HFFc6 (cell line): ENCODE results near the gene JMJD6. TPM values are rescaled to one million over a fixed set of nuclear protein-coding genes. Genes with fewer than 3 reads are reported as not detected.
"Not testable (repeated sequence)": the region's sequence is repeated elsewhere in the genome, so short reads cannot be mapped to it uniquely, and the experiment has no call there.

ENCODE experiments used
- DNase-seq: peaks from one replicate; pipeline ENCODE4 v3.0.0-alpha.2; 2018
- H3K27ac Mint-ChIP-seq: 2 replicates; pipeline ENCODE4 v1.8.0; 2020; ENCODE audit warnings: mild to moderate bottlenecking, mixed read lengths
- H3K27me3 Mint-ChIP-seq: 2 replicates; pipeline ENCODE4 v1.8.0; 2021; ENCODE audit warnings: mild to moderate bottlenecking, moderate library complexity, mixed read lengths; ENCODE audit not compliant: insufficient read depth
- H3K36me3 Mint-ChIP-seq: 2 replicates; pipeline ENCODE4 v1.8.0; 2021; ENCODE audit warnings: low read depth, mixed read lengths
- H3K4me1 Mint-ChIP-seq: 2 replicates; pipeline ENCODE4 v1.8.0; 2020; ENCODE audit warnings: low read depth, mixed read lengths
- H3K4me3 Mint-ChIP-seq: 2 replicates; pipeline ENCODE4 v1.8.0; 2020; ENCODE audit warnings: mild to moderate bottlenecking, moderate library complexity, mixed read lengths
- H3K9me3 Mint-ChIP-seq: 2 replicates; pipeline ENCODE4 v1.8.0; 2020; ENCODE audit warnings: mild to moderate bottlenecking, mixed read lengths
- CTCF ChIP-seq: fragments of 200-600 bp; sonication (generic); IDR thresholded peaks from 2 replicates; pipeline ENCODE4 v1.5.0; 2021; ENCODE audit warnings: antibody characterized with exemption, mild to moderate bottlenecking
- total RNA-seq, 6 experiments: library from RNA; stranded (reverse); fragmentation: NEBNext Ultra II Directional; extraction: Animal tissue kit (Norgen Biotek cat#: 25700); gene quantifications; 2 replicates in 1 of 6; 3 replicates in 5 of 6; pipeline ENCODE4 v1.2.3, GENCODE V29; 2021

Gene JMJD6
- total RNA-seq, 6 experiments from 2014 or later: 32.9 to 44.3 (median 37.3) TPM

GRCh38 chr17:76716146-76716838, 10.1 kb downstream of the JMJD6 start:
- peaks cover 57% of the 10 kb centered on the region for H3K4me1 Mint-ChIP-seq
- TF ChIP-seq CTCF: no peak
- no peaks in the 10 kb centered on the region for H3K9me3 Mint-ChIP-seq
- peak overlapping the region; percentile 81 for H3K4me3 Mint-ChIP-seq
- peaks cover 55% of the 10 kb centered on the region for H3K36me3 Mint-ChIP-seq
- peaks cover 5% of the 10 kb centered on the region for H3K27me3 Mint-ChIP-seq
- peak; percentile 99 for DNase-seq
- H3K27ac Mint-ChIP-seq: peak overlapping the region; percentile 98

- Mint-ChIP-seq H3K27ac (peak overlapping the region; percentile 98), H3K27me3 (peaks cover 5% of the 10 kb centered on the region), H3K36me3 (peaks cover 49% of the 10 kb centered on the region), H3K4me3 (no peak overlapping the region; the same call in 1 of the 2 replicates), H3K9me3 (no peaks in the 10 kb centered on the region), H3K4me1 (peaks cover 61% of the 10 kb centered on the region)
- no peak for DNase-seq
- no peak for TF ChIP-seq CTCF
Measured at GRCh38 chr17:76715496-76715830, 10.9 kb downstream of the JMJD6 start.

- TF ChIP-seq CTCF: peak; percentile 96
- peak; percentile 50 for DNase-seq
- peaks cover 46% of the 10 kb centered on the region for H3K36me3 Mint-ChIP-seq
- peak overlapping the region; percentile 98 for H3K27ac Mint-ChIP-seq
- H3K27me3 Mint-ChIP-seq: peaks cover 8% of the 10 kb centered on the region
- peaks cover 61% of the 10 kb centered on the region for H3K4me1 Mint-ChIP-seq
- H3K4me3 Mint-ChIP-seq: peak overlapping the region; percentile 72
- no peaks in the 10 kb centered on the region for H3K9me3 Mint-ChIP-seq
Measured at GRCh38 chr17:76714822-76715495, 11.4 kb downstream of the JMJD6 start.

GRCh38 chr17:76714336-76714735, 12.1 kb downstream of the JMJD6 start:
- H3K27ac Mint-ChIP-seq: peak overlapping the region; percentile 43
- no peak for DNase-seq
- no peaks in the 10 kb centered on the region for H3K9me3 Mint-ChIP-seq
- peaks cover 64% of the 10 kb centered on the region for H3K4me1 Mint-ChIP-seq
- TF ChIP-seq CTCF: no peak
- H3K36me3 Mint-ChIP-seq: peaks cover 46% of the 10 kb centered on the region
- H3K4me3 Mint-ChIP-seq: no peak overlapping the region
- peaks cover 14% of the 10 kb centered on the region for H3K27me3 Mint-ChIP-seq

GRCh38 chr17:76713765-76714164, 12.6 kb downstream of the JMJD6 start:
- Mint-ChIP-seq H3K4me1 (peaks cover 67% of the 10 kb centered on the region), H3K27me3 (peaks cover 14% of the 10 kb centered on the region), H3K4me3 (no peak overlapping the region), H3K36me3 (peaks cover 42% of the 10 kb centered on the region), H3K9me3 (no peaks in the 10 kb centered on the region), H3K27ac (peak overlapping the region; percentile 43; the same call in 1 of the 2 replicates)
- DNase-seq: no peak
- TF ChIP-seq CTCF: no peak

DNA sequence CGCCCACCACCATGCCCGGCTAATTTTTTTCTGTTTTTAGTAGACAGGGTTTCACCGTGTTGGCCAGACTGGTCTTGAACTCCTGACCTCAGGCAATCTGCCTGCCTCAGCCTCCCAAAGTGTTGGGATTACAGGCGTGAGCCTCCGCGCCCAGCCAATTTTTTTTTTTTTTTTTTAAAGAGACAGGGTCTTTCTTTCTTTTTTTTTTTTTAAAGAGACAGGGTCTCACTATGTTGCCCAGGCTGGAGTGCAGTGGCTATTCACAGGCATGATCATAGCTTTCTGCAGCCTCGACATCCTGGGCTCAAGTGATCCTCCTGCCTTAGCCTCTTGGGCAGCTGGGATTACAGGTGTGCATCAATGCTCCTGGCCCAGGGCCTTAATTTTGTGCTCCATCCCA, 14.1 kb downstream of the JMJD6 start:
- peaks cover 14% of the 10 kb centered on the region for H3K27me3 Mint-ChIP-seq
- not testable (repeated sequence) for DNase-seq, H3K4me3 Mint-ChIP-seq, H3K9me3 Mint-ChIP-seq, H3K27ac Mint-ChIP-seq
- peaks cover 70% of the 10 kb centered on the region for H3K4me1 Mint-ChIP-seq
- peaks cover 41% of the 10 kb centered on the region for H3K36me3 Mint-ChIP-seq
